A549 (cell line): ENCODE data around the gene SGIP1. TPM values are rescaled to one million over a fixed set of nuclear protein-coding genes. Genes with fewer than 3 reads are reported as not detected.

Experiments used
- ATAC-seq, 2 experiments: fragments of 200-7000 bp in 1 of 2; fragments of >200 bp in 1 of 2; cut with Nextera tagmentation in 1 of 2; cut with Tn5 transposase in 1 of 2; 3 replicates each; pipeline versions ENCODE4 v1.8.0 to v1.9.1; 2018 to 2020; ENCODE audit warnings: mild to moderate bottlenecking in 1 of 2, moderate library complexity in 1 of 2
- CTCF ChIA-PET: fragments of 300-600 bp; sonication (Branson Sonifier 250); formaldehyde crosslinking; extraction: SDS; loops from one replicate; lab custom pipeline; 2021; ENCODE audit warnings: antibody characterized with exemption, inconsistent platforms; lab: Yijun Ruan, JAX
- POLR2A ChIA-PET: fragments of 350-600 bp; formaldehyde crosslinking; extraction: SDS; loops from one replicate; lab custom pipeline; 2021; ENCODE audit warnings: antibody characterized with exemption, inconsistent platforms; lab: Yijun Ruan, JAX
- DNase-seq, 2 experiments: peaks; one replicate each; pipeline versions ENCODE4 v3.0.0 to v3.0.0-alpha.2; 2011 to 2016; ENCODE audit warnings: low read depth in 1 of 2, low spot score in 1 of 2
- FAIRE-seq: peaks from 2 replicates; lab custom pipeline; 2011; peaks lifted over from hg19 to GRCh38; lab: Jason Lieb, UNC
- H3K27ac ChIP-seq, 2 experiments: fragments of >200 bp; sonication (Bioruptor Twin); formaldehyde crosslinking; 3 replicates each; pipeline ENCODE4 v1.5.1; 2016 to 2017
- H3K4me1 ChIP-seq: fragments of >200 bp; sonication (Bioruptor Twin); formaldehyde crosslinking; 3 replicates; pipeline ENCODE4 v1.6.1; 2016
- H3K4me2 ChIP-seq: fragments of >200 bp; sonication (Bioruptor Twin); formaldehyde crosslinking; 3 replicates; pipeline ENCODE4 v1.6.1; 2016
- H3K4me3 ChIP-seq: fragments of >200 bp; sonication (Bioruptor Twin); formaldehyde crosslinking; 3 replicates; pipeline ENCODE4 v1.5.1; 2016
- H3K9me3 ChIP-seq: fragments of >200 bp; sonication (Bioruptor Twin); formaldehyde crosslinking; 3 replicates; pipeline ENCODE4 v1.6.1; 2016
- ATOH8 ChIP-seq: fragments of 250-450 bp; sonication (Bioruptor Pico); IDR thresholded peaks from 2 replicates; pipeline ENCODE4 v1.5.0; 2020; ENCODE audit warnings: low read depth, mild to moderate bottlenecking, moderate library complexity
- CBX2 ChIP-seq: fragments of 200-600 bp; sonication (generic); IDR thresholded peaks from 2 replicates; pipeline ENCODE4 v1.6.1; 2016; ENCODE audit warnings: low read depth, mild to moderate bottlenecking, borderline replicate concordance
- EP300 ChIP-seq, 2 experiments: fragments of >200 bp; sonication (Bioruptor Twin); formaldehyde crosslinking; IDR thresholded peaks; 2 replicates in 1 of 2; 3 replicates in 1 of 2; pipeline ENCODE4 v1.6.1; 2016 to 2017
- FOSB ChIP-seq: fragments of 250-450 bp; sonication (Bioruptor Pico); IDR thresholded peaks from 2 replicates; pipeline ENCODE4 v1.5.0; 2020; ENCODE audit warnings: mild to moderate bottlenecking, moderate library complexity
- FOSL2 ChIP-seq, 2 experiments: fragments of 450-650 bp in 1 of 2; fragments of >200 bp in 1 of 2; sonication (Bioruptor Twin) in 1 of 2; formaldehyde crosslinking; IDR thresholded peaks; 2 replicates each; pipeline versions ENCODE4 v1.5.0 to v1.6.1; 2016 to 2020; ENCODE audit warnings: mild to moderate bottlenecking in 1 of 2, moderate library complexity in 1 of 2
- FOXS1 ChIP-seq: fragments of 250-450 bp; sonication (Bioruptor Pico); IDR thresholded peaks from 2 replicates; pipeline ENCODE4 v1.5.0; 2020; ENCODE audit warnings: mild to moderate bottlenecking, moderate library complexity
- HEYL ChIP-seq: fragments of 250-450 bp; sonication (Bioruptor Pico); IDR thresholded peaks from 2 replicates; pipeline ENCODE4 v1.8.0; 2021; ENCODE audit warnings: mild to moderate bottlenecking, moderate library complexity
- HOXB13 ChIP-seq: fragments of 250-450 bp; sonication (Bioruptor Pico); IDR thresholded peaks from 2 replicates; pipeline ENCODE4 v1.5.0; 2020; ENCODE audit warnings: low read depth, mild to moderate bottlenecking, moderate library complexity
- JUN ChIP-seq, 2 experiments: fragments of >200 bp; sonication (Bioruptor Twin); formaldehyde crosslinking; IDR thresholded peaks; 2 replicates in 1 of 2; 3 replicates in 1 of 2; pipeline ENCODE4 v1.6.1; 2016 to 2017
- JUNB ChIP-seq: fragments of >200 bp; sonication (Bioruptor Twin); formaldehyde crosslinking; IDR thresholded peaks from 2 replicates; pipeline ENCODE4 v1.6.1; 2016
- MYC ChIP-seq: IDR thresholded peaks from 2 replicates; pipeline ENCODE4 v1.6.1; 2012; ENCODE audit warnings: mild to moderate bottlenecking, inconsistent platforms, low read length, improper control_type of control experiment, borderline replicate concordance
- NPAS2 ChIP-seq: fragments of 250-450 bp; sonication (Bioruptor Pico); IDR thresholded peaks from 2 replicates; pipeline ENCODE4 v1.8.0; 2022; ENCODE audit warnings: mild to moderate bottlenecking, moderate library complexity, borderline replicate concordance
- PBX3 ChIP-seq: IDR thresholded peaks from 2 replicates; pipeline ENCODE4 v1.6.1; 2012
- PHF8 ChIP-seq: fragments of 200-600 bp; sonication (generic); IDR thresholded peaks from 2 replicates; pipeline ENCODE4 v1.6.1; 2016; ENCODE audit warnings: low read depth, mild to moderate bottlenecking, antibody characterized with exemption, moderate library complexity, borderline replicate concordance
- POLR2A ChIP-seq: IDR thresholded peaks from 2 replicates; pipeline ENCODE4 v1.6.1; 2012; ENCODE audit warnings: mild to moderate bottlenecking, low read length
- RAD21 ChIP-seq, 2 experiments: fragments of >200 bp in 1 of 2; sonication (Bioruptor Twin) in 1 of 2; formaldehyde crosslinking in 1 of 2; IDR thresholded peaks in 1 of 2; conservative IDR thresholded peaks in 1 of 2; 2 replicates in 1 of 2; 3 replicates in 1 of 2; pipeline ENCODE4 v1.6.1; 2012 to 2018; ENCODE audit warnings: inconsistent platforms in 1 of 2
- RARB ChIP-seq: fragments of 250-450 bp; sonication (Bioruptor Pico); IDR thresholded peaks from 2 replicates; pipeline ENCODE4 v1.8.0; 2021; ENCODE audit warnings: mild to moderate bottlenecking, moderate library complexity
- RFX5 ChIP-seq: fragments of 450-650 bp; IDR thresholded peaks from 2 replicates; pipeline ENCODE4 v1.7.1; 2014; ENCODE audit warnings: antibody characterized with exemption, mild to moderate bottlenecking, moderate library complexity
- RNF2 ChIP-seq: fragments of 200-600 bp; sonication (generic); IDR thresholded peaks from 2 replicates; pipeline ENCODE4 v1.6.1; 2016; ENCODE audit warnings: low read depth, mild to moderate bottlenecking, antibody characterized with exemption, moderate library complexity, borderline replicate concordance
- SMC3 ChIP-seq: fragments of >200 bp; sonication (Bioruptor Twin); formaldehyde crosslinking; IDR thresholded peaks from 3 replicates; pipeline ENCODE4 v1.6.1; 2018; ENCODE audit warnings: inconsistent platforms
- TFCP2L1 ChIP-seq: fragments of 250-450 bp; sonication (Bioruptor Pico); IDR thresholded peaks from 2 replicates; pipeline ENCODE4 v1.5.0; 2021; ENCODE audit warnings: mild to moderate bottlenecking
- TP53 ChIP-seq: fragments of 250-450 bp; sonication (Bioruptor Pico); IDR thresholded peaks from 2 replicates; pipeline ENCODE4 v1.5.0; 2021; ENCODE audit warnings: mild to moderate bottlenecking, moderate library complexity
- ZC3H11A ChIP-seq: fragments of 450-650 bp; IDR thresholded peaks from 2 replicates; pipeline ENCODE4 v1.6.1; 2014; ENCODE audit warnings: antibody characterized with exemption, mild to moderate bottlenecking
- ZFP36 ChIP-seq: fragments of 450-650 bp; IDR thresholded peaks from 2 replicates; pipeline ENCODE4 v1.6.1; 2014; ENCODE audit warnings: borderline replicate concordance; ENCODE audit not compliant: partially characterized antibody
- ZNF302 ChIP-seq: fragments of 250-450 bp; sonication (Bioruptor Pico); IDR thresholded peaks from 2 replicates; pipeline ENCODE4 v1.9.0; 2021; ENCODE audit warnings: inconsistent platforms, mild to moderate bottlenecking, moderate library complexity
- ZSCAN20 ChIP-seq: fragments of 250-450 bp; sonication (Bioruptor Pico); IDR thresholded peaks from 2 replicates; pipeline ENCODE4 v1.8.0; 2022; ENCODE audit warnings: mild to moderate bottlenecking, moderate library complexity
- WGBS: methylation state at CpG from one replicate; pipeline ENCODE4 v1.1.6; 2017; ENCODE audit errors: missing lambda C conversion rate; 5-methylcytosine and 5-hydroxymethylcytosine counted together
- polyA plus RNA-seq, 4 experiments: library from polyadenylated mRNA; depleted of rRNA in 3 of 4; stranded (reverse); fragments of >200 nt; fragmentation: RNase III in 1 of 4; extraction: RNeasy Plus Mini Kit Qiagen cat#74134 plus additional on column Dnase treatment in 1 of 4; gene quantifications; 2 replicates in 3 of 4; 3 replicates in 1 of 4; pipeline ENCODE4 v1.2.3, GENCODE V29; 2011 to 2017
- TF ChIP-seq, protein P1 (sequence below): fragments of >200 bp; sonication (Bioruptor Twin); formaldehyde crosslinking; IDR thresholded peaks from 2 replicates; pipeline ENCODE4 v1.6.1; 2016
- TF ChIP-seq, protein P2 (sequence below): IDR thresholded peaks from 2 replicates; pipeline ENCODE4 v1.6.1; 2012
- TF ChIP-seq, protein P3 (sequence below): fragments of 450-650 bp; IDR thresholded peaks from 2 replicates; pipeline ENCODE4 v1.6.1; 2014; ENCODE audit warnings: antibody characterized with exemption

The SGIP1 gene
- polyA plus RNA-seq, 2 of the 4 experiments (the other 2 are of a cell fraction), result not detected

- no peaks in the 10 kb centered on the region for H3K9me3 ChIP-seq
- H3K27ac ChIP-seq, result no peak overlapping the region
- no peaks in the 10 kb centered on the region for H3K4me1 ChIP-seq
- CTCF ChIA-PET, result interaction anchor here (1.2 kb wide), 1 partner anchor 102 kb away, joined by 3 read pairs; no protein-coding TSS in a partner anchor
- no peak overlapping the region for H3K4me3 ChIP-seq
- no peak for ATAC-seq
- no peak for FAIRE-seq
- DNase-seq, result no peak
- POLR2A ChIA-PET, result no interaction called here
- TF ChIP-seq RARB (CRISPR knock-in tag) (no peak), POLR2A (no peak), FOSL2 (IDR thresholded peaks at IDR 0.05) (no peak), FOSL2 (CRISPR knock-in tag; IDR thresholded peaks at IDR 0.05) (peak; percentile 34), ZC3H11A (no peak), ZSCAN20 (CRISPR knock-in tag) (no peak), PHF8 (no peak), FOXS1 (CRISPR knock-in tag) (no peak)
- WGBS, result 79% methylated on average over 1 of the region's 1 CpG
- no peak overlapping the region for H3K4me2 ChIP-seq
Observed at GRCh38 chr1:66624412-66625060, 90.6 kb downstream of the SGIP1 start.

GRCh38 chr1:66626261-66626660, 92.3 kb downstream of the SGIP1 start:
- Histone ChIP-seq H3K27ac (no peak overlapping the region), H3K9me3 (no peaks in the 10 kb centered on the region), H3K4me2 (no peak overlapping the region), H3K4me1 (no peaks in the 10 kb centered on the region), H3K4me3 (no peak overlapping the region)
- ATAC-seq, result no peak
- POLR2A ChIA-PET, result no interaction called here
- no peak for TF ChIP-seq PHF8
- no peak for TF ChIP-seq JUNB
- no peak for TF ChIP-seq RAD21 (conservative IDR thresholded peaks at IDR 0.05 in 1 of 2, IDR thresholded peaks at IDR 0.05 in 1 of 2)
- TF ChIP-seq RFX5, result no peak
- no peak for DNase-seq
- CTCF ChIA-PET, result no interaction called here
- no peak for FAIRE-seq

DNA sequence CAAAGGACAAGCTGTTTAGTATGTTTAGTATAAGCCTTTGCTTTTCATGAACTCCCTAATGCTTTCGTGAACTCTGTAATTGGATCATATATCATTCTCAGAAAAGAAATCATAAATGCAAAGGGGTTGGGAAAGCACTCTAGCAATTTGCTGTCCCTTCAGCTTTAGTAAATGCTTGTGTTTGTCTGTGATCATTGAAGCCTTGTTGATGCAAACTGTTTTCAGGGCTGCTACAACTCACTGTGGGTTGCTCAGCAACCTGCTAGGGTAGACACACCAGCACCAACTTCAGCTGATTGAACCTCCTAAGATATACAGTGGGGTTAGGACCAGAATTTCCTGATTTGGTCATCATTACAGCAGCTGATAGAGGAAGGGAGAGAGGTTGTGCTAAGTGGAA, 95.0 kb downstream of the SGIP1 start:
- 73% methylated on average over 1 of the region's 1 CpG for WGBS
- H3K4me1 ChIP-seq, result no peaks in the 10 kb centered on the region
- no peaks in the 10 kb centered on the region for H3K9me3 ChIP-seq
- POLR2A ChIA-PET, result no interaction called here
- no peak for FAIRE-seq
- H3K27ac ChIP-seq, result no peak overlapping the region
- H3K4me3 ChIP-seq, result no peak overlapping the region
- ATAC-seq, result no peak
- no peak for DNase-seq
- CTCF ChIA-PET, result interaction anchor here (1.0 kb wide), 1 partner anchor 122 kb away, joined by 3 read pairs; no protein-coding TSS in a partner anchor
- H3K4me2 ChIP-seq, result no peak overlapping the region
- TF ChIP-seq, protein P1, sequence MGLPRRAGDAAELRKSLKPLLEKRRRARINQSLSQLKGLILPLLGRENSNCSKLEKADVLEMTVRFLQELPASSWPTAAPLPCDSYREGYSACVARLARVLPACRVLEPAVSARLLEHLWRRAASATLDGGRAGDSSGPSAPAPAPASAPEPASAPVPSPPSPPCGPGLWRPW, result no peak
- TF ChIP-seq TP53 (CRISPR knock-in tag), result no peak
- no peak for TF ChIP-seq NPAS2
- TF ChIP-seq HEYL (CRISPR knock-in tag), result no peak
- TF ChIP-seq EP300 (IDR thresholded peaks at IDR 0.05), result no peak
- TF ChIP-seq CBX2, result no peak
- no peak for TF ChIP-seq ZSCAN20 (CRISPR knock-in tag)

- Histone ChIP-seq H3K27ac (no peak overlapping the region), H3K4me2 (no peak overlapping the region), H3K4me3 (no peak overlapping the region), H3K9me3 (no peaks in the 10 kb centered on the region), H3K4me1 (no peaks in the 10 kb centered on the region)
- WGBS, result 50% methylated on average over 1 of the region's 1 CpG
- CTCF ChIA-PET, result interaction anchor here (1.3 kb wide), 1 partner anchor 11 kb away, joined by 4 read pairs; no protein-coding TSS in a partner anchor
- POLR2A ChIA-PET, result no interaction called here
- no peak for ATAC-seq
- DNase-seq, result no peak
- no peak for FAIRE-seq
- TF ChIP-seq FOSB (CRISPR knock-in tag) (no peak), SMC3 (no peak), RNF2 (no peak), JUN (IDR thresholded peaks at IDR 0.05) (no peak), ZNF302 (CRISPR knock-in tag) (no peak), EP300 (IDR thresholded peaks at IDR 0.05) (no peak), TFCP2L1 (no peak), ZFP36 (no peak), ATOH8 (CRISPR knock-in tag) (no peak), JUNB (no peak), PBX3 (no peak), MYC (no peak), HOXB13 (CRISPR knock-in tag) (no peak)
- TF ChIP-seq, protein P2, sequence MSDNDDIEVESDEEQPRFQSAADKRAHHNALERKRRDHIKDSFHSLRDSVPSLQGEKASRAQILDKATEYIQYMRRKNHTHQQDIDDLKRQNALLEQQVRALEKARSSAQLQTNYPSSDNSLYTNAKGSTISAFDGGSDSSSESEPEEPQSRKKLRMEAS, result no peak
- TF ChIP-seq, protein P3, sequence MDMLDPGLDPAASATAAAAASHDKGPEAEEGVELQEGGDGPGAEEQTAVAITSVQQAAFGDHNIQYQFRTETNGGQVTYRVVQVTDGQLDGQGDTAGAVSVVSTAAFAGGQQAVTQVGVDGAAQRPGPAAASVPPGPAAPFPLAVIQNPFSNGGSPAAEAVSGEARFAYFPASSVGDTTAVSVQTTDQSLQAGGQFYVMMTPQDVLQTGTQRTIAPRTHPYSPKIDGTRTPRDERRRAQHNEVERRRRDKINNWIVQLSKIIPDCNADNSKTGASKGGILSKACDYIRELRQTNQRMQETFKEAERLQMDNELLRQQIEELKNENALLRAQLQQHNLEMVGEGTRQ, result no peak
- TF ChIP-seq, protein P1, result no peak
Observed at GRCh38 chr1:66633159-66633558, 99.2 kb downstream of the SGIP1 start.
